ENCODE results near the gene NPAS1. TPM values are rescaled to one million over a fixed set of nuclear protein-coding genes. Genes with fewer than 3 reads are reported as not detected.
A peak's percentile ranks its signal among the peaks of the same experiment; 100 is the strongest.

NPAS1 gene
- total RNA-seq, 3 donors from 2014 or later: 2.5 TPM; not detected in 2

DNA sequence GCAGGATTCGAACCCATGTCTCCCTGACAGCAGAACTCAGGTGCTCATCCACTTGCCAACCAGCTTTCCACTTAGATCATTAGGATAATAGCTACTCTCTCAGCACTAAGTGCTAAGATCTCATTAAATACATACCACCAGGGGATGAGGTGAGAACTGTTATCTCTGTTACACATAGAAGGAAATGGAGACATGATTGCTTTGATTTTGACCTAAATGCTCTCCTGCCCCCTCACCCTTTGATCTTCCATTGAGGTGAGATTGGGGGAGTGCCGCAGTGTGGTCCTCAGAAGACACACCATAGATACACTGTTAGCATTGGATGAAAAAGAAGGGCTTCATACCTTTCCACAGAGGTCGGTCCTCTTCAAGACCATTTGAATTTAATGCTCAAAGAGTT is 38.9 kb upstream of the NPAS1 start:
- peaks cover 13 to 41% of the 10 kb centered on the region in 2 donors for H3K4me1 ChIP-seq
- intact Hi-C loops (cut with DNase I; ENCODE audit: low total_unique reads): no loop called here
- TF ChIP-seq, protein P1, sequence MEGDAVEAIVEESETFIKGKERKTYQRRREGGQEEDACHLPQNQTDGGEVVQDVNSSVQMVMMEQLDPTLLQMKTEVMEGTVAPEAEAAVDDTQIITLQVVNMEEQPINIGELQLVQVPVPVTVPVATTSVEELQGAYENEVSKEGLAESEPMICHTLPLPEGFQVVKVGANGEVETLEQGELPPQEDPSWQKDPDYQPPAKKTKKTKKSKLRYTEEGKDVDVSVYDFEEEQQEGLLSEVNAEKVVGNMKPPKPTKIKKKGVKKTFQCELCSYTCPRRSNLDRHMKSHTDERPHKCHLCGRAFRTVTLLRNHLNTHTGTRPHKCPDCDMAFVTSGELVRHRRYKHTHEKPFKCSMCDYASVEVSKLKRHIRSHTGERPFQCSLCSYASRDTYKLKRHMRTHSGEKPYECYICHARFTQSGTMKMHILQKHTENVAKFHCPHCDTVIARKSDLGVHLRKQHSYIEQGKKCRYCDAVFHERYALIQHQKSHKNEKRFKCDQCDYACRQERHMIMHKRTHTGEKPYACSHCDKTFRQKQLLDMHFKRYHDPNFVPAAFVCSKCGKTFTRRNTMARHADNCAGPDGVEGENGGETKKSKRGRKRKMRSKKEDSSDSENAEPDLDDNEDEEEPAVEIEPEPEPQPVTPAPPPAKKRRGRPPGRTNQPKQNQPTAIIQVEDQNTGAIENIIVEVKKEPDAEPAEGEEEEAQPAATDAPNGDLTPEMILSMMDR (IDR thresholded peaks at IDR 0.05): no peak
- TF ChIP-seq POLR2AphosphoS5 (IDR thresholded peaks at IDR 0.05) (no peak), POLR2A (IDR thresholded peaks at IDR 0.05) (no peak)
- H3K36me3 ChIP-seq: no peaks in the 10 kb centered on the region
- no peak for DNase-seq (ENCODE audit: low spot score in 2 of 2)
- H3K27ac ChIP-seq: peak overlapping the region in 1 of 2 donors; percentile 8
- H3K9me3 ChIP-seq: no peaks in the 10 kb centered on the region
- H3K27me3 ChIP-seq: no peaks in the 10 kb centered on the region
- H3K4me3 ChIP-seq: no peak overlapping the region

DNA sequence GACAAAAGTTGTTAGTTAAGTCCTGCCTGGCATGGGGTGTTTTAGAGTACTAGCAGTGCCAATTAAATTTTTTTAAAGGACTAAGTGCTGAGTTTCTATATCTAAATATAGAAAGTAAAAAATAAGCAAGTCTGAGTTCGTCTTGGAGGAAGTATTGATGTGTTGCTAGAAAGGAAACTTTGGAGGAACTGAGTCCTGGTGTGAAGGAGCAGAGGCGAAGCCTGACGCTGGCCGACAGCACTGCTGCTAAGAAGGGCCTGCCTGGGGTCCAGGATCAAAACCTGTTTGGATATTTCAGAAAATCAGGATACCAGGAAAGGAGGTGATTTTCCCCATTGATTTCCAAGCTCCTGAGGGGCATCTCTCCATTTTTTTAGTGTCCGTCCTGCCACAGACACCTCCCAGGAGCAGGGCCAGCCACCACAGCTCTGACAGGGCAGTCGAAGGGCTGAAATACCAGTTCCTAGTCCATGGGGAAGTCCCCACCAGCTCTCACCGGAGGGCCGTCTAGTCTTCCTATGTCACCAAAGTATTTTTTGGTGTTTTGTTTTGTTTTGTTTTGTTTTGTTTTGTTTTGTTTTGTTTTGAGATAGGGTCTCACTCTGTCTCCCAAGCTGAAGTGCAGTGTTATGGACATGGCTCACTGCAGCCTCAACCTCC is 38.2 kb upstream of the NPAS1 start:
- H3K4me3 ChIP-seq: no peak overlapping the region
- peaks cover 9 to 35% of the 10 kb centered on the region in 2 donors for H3K4me1 ChIP-seq
- TF ChIP-seq POLR2A (IDR thresholded peaks at IDR 0.05): no peak
- TF ChIP-seq, protein P1 (IDR thresholded peaks at IDR 0.05): no peak
- no peak for TF ChIP-seq POLR2AphosphoS5 (IDR thresholded peaks at IDR 0.05)
- DNase-seq (ENCODE audit: low spot score in 2 of 2): no peak
- H3K9me3 ChIP-seq: no peaks in the 10 kb centered on the region
- no peaks in the 10 kb centered on the region for H3K27me3 ChIP-seq
- intact Hi-C loops (cut with DNase I; ENCODE audit: low total_unique reads): no loop called here
- H3K27ac ChIP-seq: peak overlapping the region in 1 of 2 donors; percentile 25
- no peaks in the 10 kb centered on the region for H3K36me3 ChIP-seq

DNA sequence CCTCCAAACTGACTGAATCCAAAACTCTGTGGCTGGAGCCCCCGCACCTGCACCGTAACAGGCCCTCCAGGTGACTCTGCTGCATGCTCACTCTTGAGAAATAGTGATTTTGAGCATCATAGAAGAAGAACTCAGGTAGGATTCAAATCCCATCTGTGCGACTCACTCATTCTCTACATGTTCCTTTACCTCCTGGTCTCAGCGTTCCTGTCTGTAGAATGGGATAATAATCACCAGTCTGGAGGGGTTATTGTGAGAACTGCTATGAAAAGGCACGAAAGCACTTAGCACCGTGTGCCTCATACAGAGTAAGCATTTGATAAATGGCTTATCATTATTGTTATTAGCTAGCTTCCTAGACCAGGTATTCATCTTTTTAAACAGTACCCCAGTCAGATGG is 36.5 kb upstream of the NPAS1 start:
- TF ChIP-seq, protein P1 (IDR thresholded peaks at IDR 0.05): no peak
- TF ChIP-seq POLR2A (IDR thresholded peaks at IDR 0.05): no peak
- TF ChIP-seq POLR2AphosphoS5 (IDR thresholded peaks at IDR 0.05): no peak
- Histone ChIP-seq H3K9me3 (no peaks in the 10 kb centered on the region), H3K4me3 (no peak overlapping the region), H3K4me1 (peaks cover 0 to 18% of the 10 kb centered on the region in 2 donors), H3K36me3 (no peaks in the 10 kb centered on the region), H3K27me3 (no peaks in the 10 kb centered on the region), H3K27ac (no peak overlapping the region)
- DNase-seq (ENCODE audit: low spot score in 2 of 2): no peak
- intact Hi-C loops (cut with DNase I; ENCODE audit: low total_unique reads): no loop called here

DNA sequence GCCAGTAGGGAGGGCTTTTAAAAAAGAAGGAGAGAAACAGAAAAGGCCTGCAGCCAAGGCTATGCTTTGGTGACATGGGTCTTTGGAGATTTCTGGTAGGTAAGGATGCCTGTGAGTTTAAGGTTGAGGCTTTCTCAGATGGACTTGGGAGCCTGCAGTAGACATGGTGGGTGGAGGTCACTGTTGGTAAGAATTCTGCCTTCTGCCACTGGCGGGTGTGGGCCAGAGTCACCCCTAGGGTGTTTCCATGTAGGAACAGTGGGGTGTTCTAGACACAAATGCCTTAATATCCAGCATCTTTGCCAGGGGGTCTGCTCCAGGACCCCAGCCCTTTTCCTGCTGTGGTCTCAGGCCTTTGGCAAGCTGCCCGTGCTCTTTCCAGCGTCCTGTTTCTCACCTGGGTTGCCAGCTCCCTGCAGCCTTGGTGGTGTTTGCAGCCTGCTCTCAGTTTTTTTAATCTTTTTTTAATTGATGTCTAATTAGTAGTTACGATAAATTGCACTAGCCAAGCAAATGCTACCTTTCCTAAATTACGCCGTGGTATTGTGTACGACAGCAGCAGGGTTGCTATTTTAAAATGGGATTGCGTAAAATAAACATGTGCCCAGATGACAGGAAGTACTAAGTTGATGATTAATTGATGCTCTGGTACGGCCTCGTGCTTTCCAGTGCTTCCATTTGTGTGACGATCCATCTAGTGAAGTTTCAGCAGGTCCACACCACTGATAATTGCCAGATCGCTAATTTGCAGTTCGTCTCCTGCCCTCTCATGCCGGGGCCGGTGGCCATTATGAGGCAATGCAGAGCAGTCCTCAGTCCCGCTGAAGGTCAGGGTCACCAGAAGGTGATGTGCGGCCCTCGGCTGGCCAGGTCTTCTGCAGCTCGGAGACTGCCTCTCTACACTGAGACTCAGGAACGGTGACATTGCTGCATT is 35.3 kb upstream of the NPAS1 start:
- H3K4me1 ChIP-seq: peaks cover 0 to 13% of the 10 kb centered on the region in 2 donors
- no peak overlapping the region for H3K27ac ChIP-seq
- no peaks in the 10 kb centered on the region for H3K9me3 ChIP-seq
- intact Hi-C loops (cut with DNase I; ENCODE audit: low total_unique reads): no loop called here
- H3K36me3 ChIP-seq: no peaks in the 10 kb centered on the region
- no peaks in the 10 kb centered on the region for H3K27me3 ChIP-seq
- TF ChIP-seq POLR2AphosphoS5 (IDR thresholded peaks at IDR 0.05): peak in 1 of 3 donors; percentile 28
- TF ChIP-seq, protein P1 (IDR thresholded peaks at IDR 0.05): no peak
- no peak overlapping the region for H3K4me3 ChIP-seq
- DNase-seq (ENCODE audit: low spot score in 2 of 2): no peak
